Activated CD4-positive, CD25-positive, alpha-beta regulatory T cell treated with anti-CD3 and anti-CD28 coated beads, Interleukin-2, amount 50 U/mL, for 72 hours (primary cell): ENCODE measurements around the gene NLK.
"Not testable (repeated sequence)": the region's sequence is repeated elsewhere in the genome, so short reads cannot be mapped to it uniquely, and the experiment has no call there.

Experiments used
- DNase-seq: peaks from one replicate; pipeline ENCODE4 v3.0.0; 2021

Gene NLK

GRCh38 chr17:28166478-28166877, 124.0 kb downstream of the NLK start:
- DNase-seq: no peak

- DNase-seq: no peak
Observed at GRCh38 chr17:28169621-28170349, 127.3 kb downstream of the NLK start.

- DNase-seq: no peak
Observed at GRCh38 chr17:28170771-28171170, 128.3 kb downstream of the NLK start.

GRCh38 chr17:28173031-28173561, 130.6 kb downstream of the NLK start:
- no peak for DNase-seq

- DNase-seq: no peak
Observed at GRCh38 chr17:28173801-28174200, 131.3 kb downstream of the NLK start.

GRCh38 chr17:28174352-28175046, 132.0 kb downstream of the NLK start:
- no peak for DNase-seq

- DNase-seq: no peak
Observed at GRCh38 chr17:28177351-28177750, 134.9 kb downstream of the NLK start.

- DNase-seq: no peak
Observed at GRCh38 chr17:28178800-28179199, 136.3 kb downstream of the NLK start.

- no peak for DNase-seq
Observed at GRCh38 chr17:28180449-28180848, 138.0 kb downstream of the NLK start.

GRCh38 chr17:28181568-28181967, 139.1 kb downstream of the NLK start:
- no peak for DNase-seq

- DNase-seq: no peak
Observed at GRCh38 chr17:28182559-28182958, 140.1 kb downstream of the NLK start.

GRCh38 chr17:28185658-28186057, 143.2 kb downstream of the NLK start:
- DNase-seq: no peak

- DNase-seq: not testable (repeated sequence)
Observed at GRCh38 chr17:28186472-28186871, 144.0 kb downstream of the NLK start.

GRCh38 chr17:28187931-28188330, 145.5 kb downstream of the NLK start:
- DNase-seq: no peak

GRCh38 chr17:28188841-28189263, 146.4 kb downstream of the NLK start:
- no peak for DNase-seq

- no peak for DNase-seq
Observed at GRCh38 chr17:28189667-28190066, 147.2 kb downstream of the NLK start.

- DNase-seq: no peak
Observed at GRCh38 chr17:28191018-28191417, 148.5 kb downstream of the NLK start.

GRCh38 chr17:28193241-28193640, 150.8 kb downstream of the NLK start:
- no peak for DNase-seq

- DNase-seq: no peak
Observed at GRCh38 chr17:28194382-28194781, 151.9 kb downstream of the NLK start.

GRCh38 chr17:28196636-28197035, 154.2 kb downstream of the NLK start:
- no peak for DNase-seq

GRCh38 chr17:28199115-28199514, 156.6 kb downstream of the NLK start:
- DNase-seq: no peak

- no peak for DNase-seq
Observed at GRCh38 chr17:28199728-28200127, 157.3 kb downstream of the NLK start.

GRCh38 chr17:28201315-28201714, 158.8 kb downstream of the NLK start:
- no peak for DNase-seq

GRCh38 chr17:28204244-28204643, 161.8 kb downstream of the NLK start:
- DNase-seq: no peak
